Activated T-cell treated with anti-CD3 and anti-CD28 coated beads, Interleukin-2, amount 50 U/mL, for 1 hour (primary cell): Measurements from ENCODE around the gene KRT79.
"Not testable (repeated sequence)": the region's sequence is repeated elsewhere in the genome, so short reads cannot be mapped to it uniquely, and the experiment has no call there.

Source experiments
- DNase-seq: peaks from one replicate; pipeline ENCODE4 v3.0.0-alpha.2; 2020

KRT79 gene

GRCh38 chr12:52801773-52802172 is 32.3 kb downstream of the KRT79 start:
- DNase-seq, result no peak

- no peak for DNase-seq
Measured at GRCh38 chr12:52800259-52800917, 33.7 kb downstream of the KRT79 start.

GRCh38 chr12:52799505-52800211 is 34.5 kb downstream of the KRT79 start:
- DNase-seq, result no peak

GRCh38 chr12:52798671-52799504 is 35.2 kb downstream of the KRT79 start:
- DNase-seq, result no peak

GRCh38 chr12:52798003-52798670 is 36.0 kb downstream of the KRT79 start:
- DNase-seq, result no peak

- DNase-seq, result no peak
Measured at GRCh38 chr12:52797529-52797894, 36.6 kb downstream of the KRT79 start.

- DNase-seq, result no peak
Measured at GRCh38 chr12:52796839-52797528, 37.1 kb downstream of the KRT79 start.

GRCh38 chr12:52796429-52796794 is 37.7 kb downstream of the KRT79 start:
- DNase-seq, result no peak

GRCh38 chr12:52795694-52796428 is 38.2 kb downstream of the KRT79 start, which contains the start of gene KRT3:
Gene KRT3, minus strand, starts transcription at chr12:52796117. Its CDS starts 75 bp downstream, at chr12:52796042.
- no peak for DNase-seq

GRCh38 chr12:52795332-52795674 is 38.8 kb downstream of the KRT79 start:
- DNase-seq, result not testable (repeated sequence)

GRCh38 chr12:52794479-52795331 is 39.4 kb downstream of the KRT79 start:
- no peak for DNase-seq

GRCh38 chr12:52792185-52793029 is 41.7 kb downstream of the KRT79 start:
- DNase-seq, result no peak

- DNase-seq, result no peak
Measured at GRCh38 chr12:52791271-52792184, 42.6 kb downstream of the KRT79 start.

GRCh38 chr12:52790427-52791270 is 43.5 kb downstream of the KRT79 start:
- DNase-seq, result no peak

- no peak for DNase-seq
Measured at GRCh38 chr12:52789637-52790426, 44.3 kb downstream of the KRT79 start.

- DNase-seq, result no peak
Measured at GRCh38 chr12:52788876-52789636, 45.1 kb downstream of the KRT79 start.
